Rectal smooth muscle tissue (tissue), 1 donor: Measurements from ENCODE around the gene LNX1.

Experiments used
- H3K27ac ChIP-seq: one replicate; pipeline ENCODE4 v1.7.0; 2013; ENCODE audit warnings: low read depth, low read length, inconsistent platforms
- H3K27me3 ChIP-seq: one replicate; pipeline ENCODE4 v1.7.0; 2013; ENCODE audit warnings: low read length; ENCODE audit not compliant: control insufficient read depth, insufficient read depth
- H3K36me3 ChIP-seq: one replicate; pipeline ENCODE4 v1.7.0; 2013; ENCODE audit warnings: low read length; ENCODE audit not compliant: control insufficient read depth, insufficient read depth
- H3K4me1 ChIP-seq: one replicate; pipeline ENCODE4 v1.7.0; 2013; ENCODE audit warnings: low read length; ENCODE audit not compliant: control insufficient read depth, insufficient read depth
- H3K4me3 ChIP-seq: one replicate; pipeline ENCODE4 v1.7.0; 2013; ENCODE audit warnings: low read length
- H3K9ac ChIP-seq: one replicate; pipeline ENCODE4 v1.7.0; 2013; ENCODE audit warnings: low read length

Gene LNX1

GRCh38 chr4:53591372-53591892 is at the start of gene LNX1:
TSS of gene LNX1 (minus strand) at chr4:53591486. CDS start at chr4:53574002, 17,484 bp downstream.
- Histone ChIP-seq H3K4me1 (no peaks in the 10 kb centered on the region), H3K27ac (no peak within 1 kb of the TSS), H3K9ac (no peak within 1 kb of the TSS), H3K27me3 (no peaks in the 10 kb centered on the region), H3K4me3 (peak within 1 kb of the TSS; percentile 50), H3K36me3 (no peaks in the 10 kb centered on the region)

- Histone ChIP-seq H3K27ac (no peak overlapping the region), H3K4me1 (no peaks in the 10 kb centered on the region)
These were observed 49.5 kb upstream of the LNX1 start for GRCh38 chr4:53640576-53641453.

GRCh38 chr4:53638919-53639318 is 47.6 kb upstream of the LNX1 start:
- H3K36me3 ChIP-seq: no peaks in the 10 kb centered on the region
- no peak overlapping the region for H3K9ac ChIP-seq
- H3K27me3 ChIP-seq: no peaks in the 10 kb centered on the region
- no peak overlapping the region for H3K27ac ChIP-seq
- no peaks in the 10 kb centered on the region for H3K4me1 ChIP-seq
- no peak overlapping the region for H3K4me3 ChIP-seq

More at GRCh38 chr4:53640576-53641453, 49.5 kb upstream of the LNX1 start:
- no peak overlapping the region for H3K4me3 ChIP-seq
- H3K36me3 ChIP-seq: no peaks in the 10 kb centered on the region
- H3K9ac ChIP-seq: no peak overlapping the region
- no peaks in the 10 kb centered on the region for H3K27me3 ChIP-seq

- Histone ChIP-seq H3K36me3 (no peaks in the 10 kb centered on the region), H3K27ac (no peak overlapping the region), H3K27me3 (no peaks in the 10 kb centered on the region), H3K4me1 (no peaks in the 10 kb centered on the region), H3K4me3 (no peak overlapping the region), H3K9ac (no peak overlapping the region)
These were observed 46.1 kb upstream of the LNX1 start for GRCh38 chr4:53637348-53637747.

- Histone ChIP-seq H3K27me3 (no peaks in the 10 kb centered on the region), H3K9ac (no peak overlapping the region), H3K4me1 (no peaks in the 10 kb centered on the region)
These were observed 44.6 kb upstream of the LNX1 start for GRCh38 chr4:53635697-53636483.

GRCh38 chr4:53633608-53634007 is 42.3 kb upstream of the LNX1 start:
- Histone ChIP-seq H3K27ac (no peak overlapping the region), H3K36me3 (no peaks in the 10 kb centered on the region), H3K9ac (no peak overlapping the region), H3K4me3 (no peak overlapping the region), H3K27me3 (no peaks in the 10 kb centered on the region), H3K4me1 (no peaks in the 10 kb centered on the region)

More at GRCh38 chr4:53635697-53636483, 44.6 kb upstream of the LNX1 start:
- Histone ChIP-seq H3K27ac (no peak overlapping the region), H3K36me3 (no peaks in the 10 kb centered on the region), H3K4me3 (no peak overlapping the region)

GRCh38 chr4:53629296-53629695 is 38.0 kb upstream of the LNX1 start:
- Histone ChIP-seq H3K27ac (no peak overlapping the region), H3K9ac (no peak overlapping the region), H3K4me1 (no peaks in the 10 kb centered on the region)

GRCh38 chr4:53626491-53626890 is 35.2 kb upstream of the LNX1 start:
- H3K27ac ChIP-seq: no peak overlapping the region
- H3K36me3 ChIP-seq: no peaks in the 10 kb centered on the region
- no peak overlapping the region for H3K4me3 ChIP-seq
- H3K4me1 ChIP-seq: no peaks in the 10 kb centered on the region
- no peak overlapping the region for H3K9ac ChIP-seq
- no peaks in the 10 kb centered on the region for H3K27me3 ChIP-seq

More at GRCh38 chr4:53629296-53629695, 38.0 kb upstream of the LNX1 start:
- H3K4me3 ChIP-seq: no peak overlapping the region
- no peaks in the 10 kb centered on the region for H3K27me3 ChIP-seq
- no peaks in the 10 kb centered on the region for H3K36me3 ChIP-seq

GRCh38 chr4:53625888-53626287 is 34.6 kb upstream of the LNX1 start:
- Histone ChIP-seq H3K4me1 (no peaks in the 10 kb centered on the region), H3K27ac (no peak overlapping the region), H3K36me3 (no peaks in the 10 kb centered on the region), H3K27me3 (no peaks in the 10 kb centered on the region), H3K9ac (no peak overlapping the region), H3K4me3 (no peak overlapping the region)

GRCh38 chr4:53622739-53623151 is 31.5 kb upstream of the LNX1 start:
- Histone ChIP-seq H3K27me3 (no peaks in the 10 kb centered on the region), H3K27ac (no peak overlapping the region), H3K9ac (no peak overlapping the region), H3K4me1 (no peaks in the 10 kb centered on the region), H3K4me3 (no peak overlapping the region), H3K36me3 (no peaks in the 10 kb centered on the region)

- H3K9ac ChIP-seq: no peak overlapping the region
- no peaks in the 10 kb centered on the region for H3K4me1 ChIP-seq
- H3K36me3 ChIP-seq: no peaks in the 10 kb centered on the region
- no peak overlapping the region for H3K4me3 ChIP-seq
- no peaks in the 10 kb centered on the region for H3K27me3 ChIP-seq
- H3K27ac ChIP-seq: no peak overlapping the region
These were observed 29.7 kb upstream of the LNX1 start for GRCh38 chr4:53620956-53621355.

- Histone ChIP-seq H3K4me3 (no peak overlapping the region), H3K9ac (no peak overlapping the region), H3K27ac (no peak overlapping the region)
These were observed 28.1 kb upstream of the LNX1 start for GRCh38 chr4:53619431-53619830.

More at GRCh38 chr4:53619431-53619830, 28.1 kb upstream of the LNX1 start:
- Histone ChIP-seq H3K27me3 (no peaks in the 10 kb centered on the region), H3K4me1 (no peaks in the 10 kb centered on the region), H3K36me3 (no peaks in the 10 kb centered on the region)
